K562 (cell line): ENCODE measurements around the gene RBM19. TPM values are rescaled to one million over a fixed set of nuclear protein-coding genes. Genes with fewer than 3 reads are reported as not detected.
A peak's percentile ranks its signal among the peaks of the same experiment; 100 is the strongest.

Experiments
- CBX1 ChIP-seq: sonication (generic); IDR thresholded peaks from 2 replicates; pipeline ENCODE4 v1.6.1; 2016; ENCODE audit warnings: antibody characterized with exemption, low read depth, mild to moderate bottlenecking
- CHD1 ChIP-seq: fragments of 200-600 bp; sonication (generic); IDR thresholded peaks from one replicate; pipeline ENCODE4 v1.6.1; 2012; ENCODE audit warnings: mild to moderate bottlenecking, moderate library complexity, low read length, inconsistent platforms
- EP400 ChIP-seq: fragments of 450-650 bp; IDR thresholded peaks from 2 replicates; pipeline ENCODE4 v1.6.1; 2017; ENCODE audit warnings: antibody characterized with exemption, mild to moderate bottlenecking, moderate library complexity
- ETV6 ChIP-seq, 3 experiments: fragments of 150-350 bp in 1 of 3; sonication (generic) in 1 of 3; formaldehyde crosslinking in 1 of 3; IDR thresholded peaks; 2 replicates each; pipeline versions ENCODE4 v1.6.1 to v1.8.0; 2014 to 2022; ENCODE audit warnings: borderline replicate concordance in 2 of 3, low read depth in 2 of 3, antibody characterized with exemption in 1 of 3, low read length in 1 of 3, mild to moderate bottlenecking in 1 of 3, missing genetic modification reagents in 1 of 3
- JUN ChIP-seq, 2 experiments: sonication (generic) in 1 of 2; formaldehyde crosslinking in 1 of 2; IDR thresholded peaks; 2 replicates each; pipeline versions ENCODE4 v1.6.1 to v1.8.0; 2012 to 2022; ENCODE audit warnings: borderline replicate concordance in 2 of 2, mild to moderate bottlenecking in 2 of 2, improper control_type of control experiment in 1 of 2, low read depth in 1 of 2, low read length in 1 of 2, missing genetic modification reagents in 1 of 2
- LEF1 ChIP-seq: fragments of 450-650 bp; IDR thresholded peaks from 2 replicates; pipeline ENCODE4 v1.6.1; 2016; ENCODE audit warnings: mild to moderate bottlenecking
- MTA1 ChIP-seq: fragments of 450-650 bp; IDR thresholded peaks from 2 replicates; pipeline ENCODE4 v1.6.1; 2017; ENCODE audit warnings: borderline replicate concordance
- NBN ChIP-seq: fragments of 450-650 bp; IDR thresholded peaks from 2 replicates; pipeline ENCODE4 v1.6.1; 2016; ENCODE audit warnings: low read depth, mild to moderate bottlenecking
- SFPQ ChIP-seq: fragments of 200-400 bp; formaldehyde crosslinking; IDR thresholded peaks from 2 replicates; pipeline ENCODE4 v1.6.1; 2017; ENCODE audit warnings: mild to moderate bottlenecking, low read depth, low read length, moderate library complexity
- SOX6 ChIP-seq: fragments of 450-650 bp; IDR thresholded peaks from 2 replicates; pipeline ENCODE4 v1.6.1; 2014; ENCODE audit warnings: mild to moderate bottlenecking
- SPI1 ChIP-seq: IDR thresholded peaks from 2 replicates; pipeline ENCODE4 v1.6.1; 2011; ENCODE audit warnings: low read depth, low read length, control low read depth, borderline replicate concordance
- TRIM28 ChIP-seq: fragments of 450-650 bp; IDR thresholded peaks from 2 replicates; pipeline ENCODE4 v1.6.1; 2017
- ZBTB12 ChIP-seq: fragments of 250-450 bp; sonication (Bioruptor Pico); IDR thresholded peaks from 2 replicates; pipeline ENCODE4 v1.4.0; 2020
- ZNF274 ChIP-seq: IDR thresholded peaks from 2 replicates; pipeline ENCODE4 v1.6.1; 2011; ENCODE audit warnings: low read depth, mild to moderate bottlenecking, low read length, moderate library complexity, borderline replicate concordance
- ZNF282 ChIP-seq: sonication (generic); formaldehyde crosslinking; IDR thresholded peaks from 2 replicates; pipeline ENCODE4 v1.8.1; 2023; ENCODE audit warnings: missing genetic modification reagents
- ZNF57 ChIP-seq: fragments of 450-650 bp; formaldehyde crosslinking; IDR thresholded peaks from 2 replicates; pipeline ENCODE4 v1.4.0; 2020; ENCODE audit warnings: mild to moderate bottlenecking, moderate library complexity
- polyA plus RNA-seq, 8 experiments: library from polyadenylated mRNA; depleted of rRNA in 4 of 8; stranded (reverse) in 5 of 8; unstranded in 3 of 8; fragments of >200 nt; fragmentation: Nextera tagmentation in 2 of 8; fragmentation: Illumina TruSeq in 1 of 8; extraction: Ambion mirVana in 2 of 8; extraction: Trizol in 1 of 8; gene quantifications; 2 replicates each; pipeline versions ENCODE4 v1.2.1 to v1.2.3, GENCODE V29; 2011 to 2014; ENCODE audit warnings: inconsistent platforms in 1 of 8, missing spikeins in 1 of 8
- total RNA-seq, 7 experiments: library from RNA; depleted of rRNA in 6 of 7; stranded (reverse); fragments of >200 nt in 6 of 7; fragmentation: Illumina TruSeq in 2 of 7; extraction: Trizol in 2 of 7; gene quantifications; 2 replicates each; pipeline versions ENCODE4 v1.2.1 to v1.2.3, GENCODE V29; 2011 to 2021; ENCODE audit warnings: low replicate concordance in 1 of 7

The RBM19 gene
- total and polyA plus RNA-seq, 9 of the 15 experiments (the other 6 are each of a cell fraction or from before 2014, with no cell fraction given): 16.0 to 58.4 (median 37.9) TPM

GRCh38 chr12:113933201-113933786 is 32.8 kb downstream of the RBM19 start (continued):
- TF ChIP-seq SFPQ: no peak
- TF ChIP-seq CBX1: 0 out of 2 replicates have a peak, but pooled peaks have one; percentile 49
- TF ChIP-seq ZNF57 (CRISPR knock-in tag): no peak
- peak; percentile 51 for TF ChIP-seq MTA1
- TF ChIP-seq NBN: no peak
- peak; percentile 30 for TF ChIP-seq EP400
- no peak for TF ChIP-seq ZBTB12 (CRISPR knock-in tag)
- TF ChIP-seq ETV6 (IDR thresholded peaks at IDR 0.05; ENCODE audit: borderline replicate concordance in 1 of 2, low read depth in 2 of 2, low read length in 1 of 2): no peak
- no peak for TF ChIP-seq ETV6 (CRISPR knock-in tag; IDR thresholded peaks at IDR 0.05; ENCODE audit: borderline replicate concordance)
- TF ChIP-seq LEF1: 0 out of 2 replicates have a peak, but pooled peaks have one; percentile 67
- 0 out of 2 replicates have a peak, but pooled peaks have one; percentile 21 for TF ChIP-seq TRIM28
- no peak for TF ChIP-seq ZNF274
- no peak for TF ChIP-seq SPI1
- TF ChIP-seq JUN (IDR thresholded peaks at IDR 0.05; ENCODE audit: borderline replicate concordance, low read depth, low read length): 0 out of 2 replicates have a peak, but pooled peaks have one; percentile 24
- no peak for TF ChIP-seq JUN (CRISPR knock-in tag; IDR thresholded peaks at IDR 0.05; ENCODE audit: borderline replicate concordance)
- peak; percentile 81; the same call in 1 of the 2 replicates for TF ChIP-seq SOX6
- no peak for TF ChIP-seq ZNF282 (CRISPR knock-in tag)
- TF ChIP-seq CHD1: peak; percentile 13
